ENCODE measurements around the gene IAPP. TPM values are rescaled to one million over a fixed set of nuclear protein-coding genes. Genes with fewer than 3 reads are reported as not detected.

The IAPP gene
- polyA plus RNA-seq, 1 donor (not counting 4 experiments of a cell fraction or from before 2014, with no cell fraction given), result not detected

- no peak overlapping the region for H2AFZ ChIP-seq (ENCODE audit: control insufficient read depth, low read length)
- H3K36me3 ChIP-seq (ENCODE audit: control insufficient read depth in 2 of 2, extremely low read depth in 1 of 2, insufficient read depth in 2 of 2, low read length in 2 of 2), result no peaks in the 10 kb centered on the region
- no peak for TF ChIP-seq EZH2 (IDR thresholded peaks at IDR 0.05; ENCODE audit: low read length)
- no peak for TF ChIP-seq CTCF (optimal IDR thresholded peaks at IDR 0.05 in 1 of 3, IDR thresholded peaks at IDR 0.05 in 1 of 3, conservative IDR thresholded peaks at IDR 0.05 in 1 of 3; ENCODE audit: extremely low read depth in 1 of 3, insufficient read depth in 2 of 3, low read length in 3 of 3)
- H3K27me3 ChIP-seq (ENCODE audit: control insufficient read depth, extremely low read depth, insufficient read depth, low read length), result no peaks in the 10 kb centered on the region
- H3K4me3 ChIP-seq (ENCODE audit: control insufficient read depth in 2 of 3, extremely low read depth in 1 of 3, insufficient read depth in 2 of 3, low read depth in 1 of 3, low read length in 3 of 3), result no peak overlapping the region
- dilution Hi-C loops (cut with MboI; ENCODE audit: extremely low pct_ligation_motif_present, low sequenced_read_pairs), result no loop called here
- H3K9me1 ChIP-seq (ENCODE audit: control insufficient read depth, extremely low read depth, insufficient read depth, low read length), result no peaks in the 10 kb centered on the region
- no peak for FAIRE-seq
- no peaks in the 10 kb centered on the region for H3K9me3 ChIP-seq (ENCODE audit: control insufficient read depth, low read depth, low read length)
- no peak for DNase-seq (ENCODE audit: low read depth, low spot score)
- H4K20me1 ChIP-seq (ENCODE audit: control insufficient read depth, extremely low read depth, insufficient read depth, low read length), result no peaks in the 10 kb centered on the region
- H3K79me2 ChIP-seq (ENCODE audit: control insufficient read depth, insufficient read depth, low read length), result no peaks in the 10 kb centered on the region
- H3K4me1 ChIP-seq (ENCODE audit: control insufficient read depth, extremely low read depth, insufficient read depth, low read length), result no peaks in the 10 kb centered on the region
- no peak overlapping the region for H3K9ac ChIP-seq (ENCODE audit: control insufficient read depth, extremely low read depth, insufficient read depth, low read length)
- no peak overlapping the region for H3K4me2 ChIP-seq (ENCODE audit: control insufficient read depth, extremely low read depth, insufficient read depth, low read depth, low read length)
- H3K27ac ChIP-seq (ENCODE audit: control insufficient read depth, insufficient read depth, low read length), result no peak overlapping the region
Observed at GRCh38 chr12:21337959-21338744, 34.5 kb upstream of the IAPP start.

- FAIRE-seq (no peak), DNase-seq (ENCODE audit: low read depth, low spot score) (no peak)
- H3K27ac ChIP-seq (ENCODE audit: control insufficient read depth, insufficient read depth, low read length), result no peak overlapping the region
- H3K9me3 ChIP-seq (ENCODE audit: control insufficient read depth, low read depth, low read length), result no peaks in the 10 kb centered on the region
- H3K9ac ChIP-seq (ENCODE audit: control insufficient read depth, extremely low read depth, insufficient read depth, low read length), result no peak overlapping the region
- no peaks in the 10 kb centered on the region for H3K36me3 ChIP-seq (ENCODE audit: control insufficient read depth in 2 of 2, extremely low read depth in 1 of 2, insufficient read depth in 2 of 2, low read length in 2 of 2)
- no peaks in the 10 kb centered on the region for H4K20me1 ChIP-seq (ENCODE audit: control insufficient read depth, extremely low read depth, insufficient read depth, low read length)
- no peaks in the 10 kb centered on the region for H3K27me3 ChIP-seq (ENCODE audit: control insufficient read depth, extremely low read depth, insufficient read depth, low read length)
- TF ChIP-seq EZH2 (IDR thresholded peaks at IDR 0.05; ENCODE audit: low read length), result no peak
- TF ChIP-seq CTCF (optimal IDR thresholded peaks at IDR 0.05 in 1 of 3, IDR thresholded peaks at IDR 0.05 in 1 of 3, conservative IDR thresholded peaks at IDR 0.05 in 1 of 3; ENCODE audit: extremely low read depth in 1 of 3, insufficient read depth in 2 of 3, low read length in 3 of 3), result no peak
- no peak overlapping the region for H3K4me3 ChIP-seq (ENCODE audit: control insufficient read depth in 2 of 3, extremely low read depth in 1 of 3, insufficient read depth in 2 of 3, low read depth in 1 of 3, low read length in 3 of 3)
- H3K79me2 ChIP-seq (ENCODE audit: control insufficient read depth, insufficient read depth, low read length), result no peaks in the 10 kb centered on the region
- no peaks in the 10 kb centered on the region for H3K9me1 ChIP-seq (ENCODE audit: control insufficient read depth, extremely low read depth, insufficient read depth, low read length)
- H3K4me2 ChIP-seq (ENCODE audit: control insufficient read depth, extremely low read depth, insufficient read depth, low read depth, low read length), result no peak overlapping the region
- dilution Hi-C loops (cut with MboI; ENCODE audit: extremely low pct_ligation_motif_present, low sequenced_read_pairs), result no loop called here
- no peaks in the 10 kb centered on the region for H3K4me1 ChIP-seq (ENCODE audit: control insufficient read depth, extremely low read depth, insufficient read depth, low read length)
- no peak overlapping the region for H2AFZ ChIP-seq (ENCODE audit: control insufficient read depth, low read length)
Observed at GRCh38 chr12:21339921-21340320, 32.8 kb upstream of the IAPP start.

Measured in keratinocyte (primary cell).